Measurements from ENCODE around the gene ZNF865. TPM values are rescaled to one million over a fixed set of nuclear protein-coding genes. Genes with fewer than 3 reads are reported as not detected.

Gene ZNF865
- total and polyA plus RNA-seq, 9 donors, result 0.42 to 20.9 (median 16.5) TPM

DNA sequence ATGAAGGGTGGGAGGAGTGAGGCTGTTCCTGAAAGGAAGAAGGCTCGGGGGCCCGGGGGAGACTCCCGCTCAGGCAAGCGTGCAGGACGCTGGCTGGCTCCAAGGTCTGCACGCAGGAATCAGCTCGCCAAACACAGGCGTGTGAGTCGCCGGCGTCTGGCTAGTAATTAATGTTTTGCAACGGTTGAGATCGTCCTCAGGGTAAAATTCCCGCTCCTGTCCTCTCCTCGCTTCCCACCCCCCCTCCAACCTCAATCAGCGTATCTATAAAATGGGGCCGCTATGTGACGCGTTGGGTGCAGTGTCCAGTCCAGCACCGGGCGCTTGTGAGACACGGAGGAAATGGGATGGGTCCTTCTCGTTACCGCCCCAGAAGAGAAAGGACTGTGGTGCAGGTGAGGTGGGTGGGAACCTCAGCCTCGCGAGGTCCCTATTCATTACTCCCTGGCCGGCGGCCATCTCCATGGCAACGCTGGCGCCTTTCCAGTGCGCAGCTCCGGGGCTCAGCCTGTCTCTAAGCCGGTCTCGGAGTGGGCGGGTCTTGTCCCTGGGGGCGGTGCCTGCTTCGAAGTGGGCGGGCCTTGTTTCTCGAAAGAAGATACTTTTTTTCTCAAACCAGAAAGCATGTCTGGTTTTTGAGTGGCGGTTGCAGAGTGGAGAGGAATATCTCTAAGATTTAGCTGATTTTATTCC lies 18.3 kb upstream of the ZNF865 start:
- peak overlapping the region; percentile 27 for H3K4me3 ChIP-seq
- intact Hi-C loops (cut with DNase I), result no loop called here
- DNase-seq, result peak; percentile 93 to 98 (median 97)
- no peaks in the 10 kb centered on the region for H3K36me3 ChIP-seq
- H3K27me3 ChIP-seq, result no peaks in the 10 kb centered on the region
- no peaks in the 10 kb centered on the region for H3K9me3 ChIP-seq
- peaks cover 6% of the 10 kb centered on the region for H3K4me1 ChIP-seq (ENCODE audit: insufficient read depth)
- TF ChIP-seq EP300 (IDR thresholded peaks at IDR 0.05) (no peak), POLR2A (IDR thresholded peaks at IDR 0.05) (no peak)
- TF ChIP-seq, protein P1, sequence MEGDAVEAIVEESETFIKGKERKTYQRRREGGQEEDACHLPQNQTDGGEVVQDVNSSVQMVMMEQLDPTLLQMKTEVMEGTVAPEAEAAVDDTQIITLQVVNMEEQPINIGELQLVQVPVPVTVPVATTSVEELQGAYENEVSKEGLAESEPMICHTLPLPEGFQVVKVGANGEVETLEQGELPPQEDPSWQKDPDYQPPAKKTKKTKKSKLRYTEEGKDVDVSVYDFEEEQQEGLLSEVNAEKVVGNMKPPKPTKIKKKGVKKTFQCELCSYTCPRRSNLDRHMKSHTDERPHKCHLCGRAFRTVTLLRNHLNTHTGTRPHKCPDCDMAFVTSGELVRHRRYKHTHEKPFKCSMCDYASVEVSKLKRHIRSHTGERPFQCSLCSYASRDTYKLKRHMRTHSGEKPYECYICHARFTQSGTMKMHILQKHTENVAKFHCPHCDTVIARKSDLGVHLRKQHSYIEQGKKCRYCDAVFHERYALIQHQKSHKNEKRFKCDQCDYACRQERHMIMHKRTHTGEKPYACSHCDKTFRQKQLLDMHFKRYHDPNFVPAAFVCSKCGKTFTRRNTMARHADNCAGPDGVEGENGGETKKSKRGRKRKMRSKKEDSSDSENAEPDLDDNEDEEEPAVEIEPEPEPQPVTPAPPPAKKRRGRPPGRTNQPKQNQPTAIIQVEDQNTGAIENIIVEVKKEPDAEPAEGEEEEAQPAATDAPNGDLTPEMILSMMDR (IDR thresholded peaks at IDR 0.05), result no peak
- no peak overlapping the region for H3K27ac ChIP-seq
- 0% methylated on average over 40 of the region's 40 CpGs for WGBS, 3 donors

DNA sequence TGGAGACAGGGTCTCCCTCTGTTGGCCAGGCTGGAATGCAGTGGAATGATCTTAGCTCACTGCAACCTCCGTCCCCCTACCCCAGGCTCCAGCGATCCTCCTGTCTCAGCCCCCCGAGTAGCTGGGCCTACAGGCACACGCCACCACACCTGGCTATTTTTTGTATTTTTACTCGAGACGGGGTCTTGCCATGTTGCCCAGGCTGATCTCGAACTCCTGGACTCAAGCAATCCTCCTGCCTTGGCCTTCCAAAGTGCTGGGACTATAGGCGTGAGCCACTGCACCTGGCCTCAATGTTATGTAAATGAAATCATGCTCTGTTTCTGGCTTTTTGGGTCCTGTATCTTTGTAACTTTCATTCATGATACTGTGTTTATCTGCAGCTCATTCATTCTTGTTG lies 16.7 kb upstream of the ZNF865 start:
- DNase-seq, result no peak
- peaks cover 6% of the 10 kb centered on the region for H3K4me1 ChIP-seq (ENCODE audit: insufficient read depth)
- no peak overlapping the region for H3K27ac ChIP-seq
- H3K27me3 ChIP-seq, result no peaks in the 10 kb centered on the region
- H3K9me3 ChIP-seq, result no peaks in the 10 kb centered on the region
- TF ChIP-seq EP300 (IDR thresholded peaks at IDR 0.05) (no peak), POLR2A (IDR thresholded peaks at IDR 0.05) (no peak)
- TF ChIP-seq, protein P1 (IDR thresholded peaks at IDR 0.05), result no peak
- H3K4me3 ChIP-seq, result no peak overlapping the region
- intact Hi-C loops (cut with DNase I), result no loop called here
- H3K36me3 ChIP-seq, result no peaks in the 10 kb centered on the region
- WGBS, 3 donors, result 86 to 87% (median 86%) methylated on average over 8 of the region's 8 CpGs

DNA sequence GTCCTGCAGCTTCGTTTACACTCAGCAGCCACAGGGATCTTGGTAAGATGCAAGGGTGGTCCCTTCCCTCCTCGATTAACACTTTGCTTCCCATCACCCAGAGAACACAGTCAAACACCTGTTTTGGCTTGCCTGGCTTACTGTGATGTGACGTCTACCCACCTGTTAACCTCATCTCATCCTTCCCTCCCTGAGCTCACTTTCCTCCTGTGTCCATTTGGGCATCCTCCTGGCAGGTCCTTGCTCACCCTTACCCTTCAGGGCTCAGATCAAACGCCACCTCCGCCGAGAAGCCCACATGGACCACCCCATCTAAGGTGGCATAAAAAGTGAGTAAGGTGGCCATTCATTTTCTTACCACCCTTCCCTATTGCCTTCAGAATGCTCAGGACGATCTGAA lies 15.3 kb upstream of the ZNF865 start:
- DNase-seq, result no peak
- TF ChIP-seq POLR2A (IDR thresholded peaks at IDR 0.05), result no peak
- TF ChIP-seq, protein P1 (IDR thresholded peaks at IDR 0.05), result no peak
- TF ChIP-seq EP300 (IDR thresholded peaks at IDR 0.05), result no peak
- WGBS, 3 donors, result 48 to 63% (median 54%) methylated on average over 7 of the region's 7 CpGs
- intact Hi-C loops (cut with DNase I), result no loop called here
- H3K4me1 ChIP-seq (ENCODE audit: insufficient read depth), result peaks cover 6% of the 10 kb centered on the region
- H3K27ac ChIP-seq, result no peak overlapping the region
- H3K27me3 ChIP-seq, result no peaks in the 10 kb centered on the region
- no peaks in the 10 kb centered on the region for H3K9me3 ChIP-seq
- no peak overlapping the region for H3K4me3 ChIP-seq
- no peaks in the 10 kb centered on the region for H3K36me3 ChIP-seq

DNA sequence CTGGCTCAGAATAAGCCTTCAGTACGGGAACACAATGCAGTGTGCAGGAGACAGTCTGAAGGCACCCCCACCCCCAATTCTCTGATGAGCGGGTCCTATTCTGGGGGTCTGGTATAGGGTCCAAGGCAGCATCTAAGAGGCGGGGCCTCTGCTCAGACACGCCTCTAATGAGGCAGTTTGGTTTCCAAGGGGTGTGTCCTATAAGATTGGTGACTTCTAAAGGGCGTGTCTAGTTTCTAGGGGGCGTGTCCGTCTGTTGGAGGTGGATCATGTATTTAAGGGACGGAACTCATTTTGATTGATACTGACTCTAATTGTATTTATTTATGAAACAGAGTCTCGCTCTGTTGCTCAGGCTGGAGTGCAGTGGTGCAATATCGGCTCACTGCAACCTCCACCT lies 14.8 kb upstream of the ZNF865 start:
- H3K4me3 ChIP-seq, result no peak overlapping the region
- no peaks in the 10 kb centered on the region for H3K27me3 ChIP-seq
- intact Hi-C loops (cut with DNase I), result no loop called here
- DNase-seq, result no peak
- whole genome bisulfite sequencing, 3 donors, result 77 to 81% (median 80%) methylated on average over 10 of the region's 10 CpGs
- H3K27ac ChIP-seq, result no peak overlapping the region
- TF ChIP-seq, protein P1 (IDR thresholded peaks at IDR 0.05), result no peak
- TF ChIP-seq EP300 (IDR thresholded peaks at IDR 0.05) (no peak), POLR2A (IDR thresholded peaks at IDR 0.05) (no peak)
- H3K9me3 ChIP-seq, result no peaks in the 10 kb centered on the region
- no peaks in the 10 kb centered on the region for H3K36me3 ChIP-seq
- H3K4me1 ChIP-seq (ENCODE audit: insufficient read depth), result peaks cover 4% of the 10 kb centered on the region

All from ovary (tissue), 9 donors.